Fibroblast of skin of left biceps (primary cell): ENCODE measurements around the gene CEACAM3.

Experiments
- DNase-seq, 2 experiments: peaks; one replicate each; pipeline ENCODE4 v3.0.0-alpha.2; 2013; ENCODE audit warnings: low read depth in 2 of 2

The CEACAM3 gene

GRCh38 chr19:41792513-41793413 lies 3.6 kb upstream of the CEACAM3 start:
- no peak for DNase-seq

- DNase-seq: no peak
These were observed 3.0 kb upstream of the CEACAM3 start for GRCh38 chr19:41793414-41793727.

DNA sequence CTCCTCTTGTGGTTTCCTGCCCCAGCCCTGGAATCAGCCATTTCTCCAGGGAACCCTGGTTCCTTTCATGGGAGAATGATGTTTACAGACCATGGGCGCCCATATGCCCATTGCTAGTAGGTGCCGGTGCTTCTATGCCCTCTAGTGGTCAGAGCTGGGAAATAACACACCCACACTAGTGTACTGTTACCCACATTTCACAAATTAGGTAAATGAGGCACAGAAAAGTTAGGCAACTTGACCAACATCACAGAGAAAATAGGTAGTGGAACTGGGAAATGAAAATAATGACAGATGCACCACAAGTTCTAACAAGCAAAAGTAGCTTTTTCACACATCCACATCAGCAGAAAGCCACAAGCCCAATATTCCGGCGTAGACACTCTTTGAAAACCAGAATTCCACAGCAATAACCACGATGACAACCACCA lies 1.3 kb upstream of the CEACAM3 start:
- DNase-seq: no peak

GRCh38 chr19:41796901-41797300 lies 514 bp downstream of the CEACAM3 start:
- DNase-seq: no peak

DNA sequence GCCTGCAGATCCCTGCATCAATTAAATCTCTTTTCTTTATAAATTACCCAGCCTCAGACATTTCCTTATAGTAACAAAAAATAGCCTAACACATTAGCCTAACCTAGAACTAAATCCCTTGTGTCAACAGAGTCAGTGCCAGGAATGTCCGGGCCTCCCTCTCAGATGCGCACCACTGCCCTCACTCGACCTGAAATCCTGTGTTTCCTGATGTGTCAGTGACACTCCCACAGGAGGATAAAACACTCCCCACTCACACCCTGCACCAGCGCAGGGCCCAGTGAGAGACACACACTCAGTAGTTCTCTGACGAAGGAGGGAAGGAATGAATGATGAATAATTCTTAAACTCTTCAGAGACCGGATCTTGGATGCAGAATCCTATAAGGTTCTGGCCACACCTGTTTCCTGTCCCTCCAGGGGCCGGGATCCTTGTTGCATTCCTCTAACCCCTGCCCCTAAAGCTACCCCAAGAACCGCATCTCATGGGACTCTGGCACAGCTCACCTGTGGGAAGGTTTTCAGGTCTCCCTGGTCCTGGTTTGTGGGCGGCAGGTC lies 3.1 kb downstream of the CEACAM3 start:
- DNase-seq: no peak

DNA sequence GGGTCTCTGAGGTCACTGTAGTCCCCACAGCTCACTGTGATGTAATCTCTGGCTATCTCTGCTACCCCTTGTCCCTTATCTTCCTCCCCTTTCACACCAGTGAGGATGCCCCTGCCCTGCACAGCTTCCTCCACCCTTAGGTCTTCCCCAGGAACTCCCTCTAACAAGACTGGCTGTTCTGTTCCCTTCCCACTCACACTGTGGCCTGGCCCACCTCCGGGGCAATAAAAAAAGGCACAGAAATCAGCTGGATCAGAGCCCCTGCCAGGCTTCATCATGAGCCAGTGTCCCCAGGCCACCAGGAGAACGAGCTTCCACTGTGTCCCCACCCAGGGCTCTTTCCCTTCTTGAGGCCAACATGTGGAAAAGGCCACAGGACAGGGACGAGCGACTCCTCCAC lies 4.6 kb downstream of the CEACAM3 start:
- no peak for DNase-seq

GRCh38 chr19:41801792-41802211 lies 5.4 kb downstream of the CEACAM3 start:
- DNase-seq: no peak

DNA sequence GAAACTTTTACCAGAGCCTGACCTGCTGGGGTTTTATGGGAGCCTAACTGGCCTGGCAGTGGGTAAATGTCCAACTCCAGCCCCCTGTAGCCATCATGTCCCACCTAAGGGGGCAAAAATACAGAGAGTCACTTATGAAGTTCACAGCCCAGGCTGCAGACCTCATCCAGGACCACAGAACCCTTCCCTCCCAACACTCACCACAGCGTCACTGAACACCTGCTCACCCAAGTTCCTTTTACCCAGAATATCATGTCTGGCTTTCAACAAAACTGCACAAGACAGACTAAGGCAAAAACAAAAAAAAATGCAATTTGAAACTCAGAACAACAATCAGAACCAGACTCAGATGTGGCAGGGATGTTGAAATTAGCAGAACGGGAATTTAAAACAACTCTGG lies 6.4 kb downstream of the CEACAM3 start:
- DNase-seq: no peak

- DNase-seq: no peak
These were observed 7.9 kb downstream of the CEACAM3 start for GRCh38 chr19:41804336-41804735.

- DNase-seq: no peak
These were observed 10.8 kb downstream of the CEACAM3 start for GRCh38 chr19:41807176-41807575.

- DNase-seq: no peak
These were observed 12.5 kb downstream of the CEACAM3 start for GRCh38 chr19:41808663-41809566.

- DNase-seq: no peak
These were observed 13.9 kb downstream of the CEACAM3 start for GRCh38 chr19:41810301-41810700.

DNA sequence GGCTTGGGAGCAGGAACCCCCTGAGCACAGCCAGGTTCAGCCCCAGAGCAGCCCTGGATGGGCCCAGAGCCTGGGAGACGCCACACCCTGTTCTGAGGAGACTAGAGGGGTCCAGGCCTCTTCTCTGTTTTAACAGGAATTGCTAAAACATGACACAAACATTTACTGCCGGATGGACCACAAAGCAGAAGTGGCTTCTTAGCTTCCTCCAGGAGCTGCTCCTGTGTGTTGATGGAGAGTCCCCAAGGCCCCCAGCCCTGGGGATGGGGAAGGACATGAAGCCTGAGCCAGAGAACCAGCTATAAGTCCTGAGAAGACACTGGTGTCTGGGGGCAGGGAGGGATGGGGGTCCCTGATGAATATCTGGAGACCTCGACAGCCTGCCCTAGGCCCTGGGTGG lies 14.6 kb downstream of the CEACAM3 start:
- no peak for DNase-seq

DNA sequence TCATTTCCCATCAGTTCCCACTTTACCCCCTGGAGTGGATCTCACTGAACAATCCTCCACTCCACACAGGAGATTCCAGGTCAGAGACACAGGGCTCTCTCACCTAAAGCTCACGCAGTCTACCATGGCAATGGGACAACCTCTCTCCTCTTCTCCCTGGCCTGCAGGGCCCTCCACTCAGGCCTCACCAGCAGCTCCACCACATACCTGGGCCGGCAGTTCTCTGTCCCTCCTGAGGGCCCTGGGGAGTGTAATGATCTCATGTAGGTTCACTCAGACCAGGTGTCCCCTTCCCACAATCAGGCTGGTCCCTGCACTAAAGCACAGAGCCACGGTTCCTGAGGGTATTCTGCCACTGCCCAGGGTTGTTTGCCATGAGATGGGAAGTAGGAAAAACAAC lies 15.6 kb downstream of the CEACAM3 start:
- no peak for DNase-seq

- no peak for DNase-seq
These were observed 17.5 kb downstream of the CEACAM3 start for GRCh38 chr19:41813911-41814310.

GRCh38 chr19:41815301-41815700 lies 18.9 kb downstream of the CEACAM3 start:
- no peak for DNase-seq

- DNase-seq: no peak
These were observed 20.4 kb downstream of the CEACAM3 start for GRCh38 chr19:41816761-41817160.

DNA sequence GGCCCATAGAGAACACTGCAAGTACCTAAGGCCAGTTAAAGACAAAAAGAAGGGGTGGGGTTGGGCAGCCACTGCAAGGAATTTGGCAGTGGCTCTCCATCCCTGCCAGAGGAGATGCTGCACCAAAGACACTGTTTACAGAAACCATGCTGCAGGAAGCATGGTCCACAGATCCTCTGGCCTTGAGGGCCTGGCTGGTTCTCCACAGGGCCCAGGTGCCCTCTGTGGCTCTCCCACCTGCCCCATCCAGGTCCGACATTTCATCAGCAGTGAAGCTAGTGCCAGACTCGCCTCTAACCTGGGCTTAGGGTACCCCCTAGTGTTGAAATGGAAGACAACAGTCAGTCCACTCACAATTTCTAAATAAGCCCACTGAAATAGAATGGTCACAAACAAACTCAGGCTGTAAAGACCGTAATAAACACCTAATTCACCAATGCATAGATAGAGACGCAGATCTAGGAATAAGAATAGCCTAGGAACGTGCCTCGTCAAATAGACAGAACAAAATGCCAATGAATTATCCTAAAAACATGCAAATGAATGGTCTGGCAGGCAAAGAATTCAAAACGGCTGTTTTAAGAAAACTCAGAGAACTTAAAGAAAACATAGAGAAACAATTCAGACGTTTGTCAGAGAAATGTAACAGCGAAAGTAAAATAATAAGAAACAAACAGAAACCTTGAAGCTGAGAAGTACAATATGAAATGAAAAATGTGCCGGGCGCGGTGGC lies 24.8 kb downstream of the CEACAM3 start:
- no peak for DNase-seq

GRCh38 chr19:41837981-41838708 lies 41.8 kb downstream of the CEACAM3 start:
- no peak for DNase-seq

- DNase-seq: no peak
These were observed 42.8 kb downstream of the CEACAM3 start for GRCh38 chr19:41839211-41839610.

GRCh38 chr19:41843371-41843770 lies 47.0 kb downstream of the CEACAM3 start:
- DNase-seq: no peak
